Upper lobe of left lung (tissue), 4 donors: ENCODE measurements around the gene CADM3.

Experiments
- CTCF ChIP-seq, 6 experiments: fragments of 450-650 bp in 4 of 6; fragments of 200-600 bp in 2 of 6; sonication (generic) in 2 of 6; IDR thresholded peaks; one replicate each; pipeline ENCODE4 v1.5.1; 2016 to 2019; ENCODE audit warnings: antibody characterized with exemption in 6 of 6
- EP300 ChIP-seq, 4 donors: sonication (generic); formaldehyde crosslinking; IDR thresholded peaks; one replicate each; pipeline ENCODE4 v1.5.1; 2017; ENCODE audit warnings: antibody characterized with exemption in 4 of 4, control low read depth in 2 of 4
- POLR2A ChIP-seq, 4 donors: fragments of 450-650 bp; IDR thresholded peaks; one replicate each; pipeline ENCODE4 v1.5.1; 2016 to 2017; ENCODE audit warnings: antibody characterized with exemption in 4 of 4, mild to moderate bottlenecking in 2 of 4
- POLR2AphosphoS5 ChIP-seq, 2 donors: sonication (generic); formaldehyde crosslinking; IDR thresholded peaks; one replicate each; pipeline ENCODE4 v1.5.1; 2017; ENCODE audit warnings: antibody characterized with exemption in 2 of 2

DNA sequence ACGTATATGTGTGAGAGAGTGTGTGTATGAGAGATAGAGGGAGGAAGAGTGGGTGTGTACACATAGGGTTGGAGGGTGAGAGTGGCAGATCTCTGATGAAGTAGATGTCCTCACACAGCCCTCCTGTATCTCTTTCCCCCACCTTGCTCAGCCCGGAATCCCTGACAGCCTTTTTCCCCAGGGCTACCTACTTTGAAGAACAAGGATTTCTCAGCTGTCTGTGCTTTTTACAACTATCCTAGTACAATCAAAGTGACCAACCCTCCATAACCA, 29.1 kb upstream of the CADM3 start:
- TF ChIP-seq CTCF (IDR thresholded peaks at IDR 0.05) (no peak), POLR2A (IDR thresholded peaks at IDR 0.05) (no peak), EP300 (IDR thresholded peaks at IDR 0.05) (no peak), POLR2AphosphoS5 (IDR thresholded peaks at IDR 0.05) (no peak)
